ENCODE data around the gene PIGU.

PIGU gene

GRCh38 chr20:34574426-34574825 lies 102.5 kb downstream of the PIGU start:
- Histone ChIP-seq H3K4me3 (ENCODE audit: low read depth, low read length) (no peak overlapping the region), H3K36me3 (peaks cover 3% of the 10 kb centered on the region; the same call in 1 of the 2 replicates), H3K27me3 (ENCODE audit: insufficient read depth, low read depth, severe bottlenecking) (no peaks in the 10 kb centered on the region), H3K9me3 (ENCODE audit: severe bottlenecking) (no peaks in the 10 kb centered on the region), H3K27ac (no peak overlapping the region)
- no peak for TF ChIP-seq CTCF (IDR thresholded peaks at IDR 0.05; ENCODE audit: low read depth, low read length)
- no peak for DNase-seq

- TF ChIP-seq CTCF (IDR thresholded peaks at IDR 0.05; ENCODE audit: low read depth, low read length) = no peak
- H3K27ac ChIP-seq = no peak overlapping the region
- H3K4me3 ChIP-seq (ENCODE audit: low read depth, low read length) = no peak overlapping the region
- no peaks in the 10 kb centered on the region for H3K27me3 ChIP-seq (ENCODE audit: insufficient read depth, low read depth, severe bottlenecking)
- H3K9me3 ChIP-seq (ENCODE audit: severe bottlenecking) = no peaks in the 10 kb centered on the region
- DNase-seq = no peak
- peaks cover 3% of the 10 kb centered on the region; the same call in 1 of the 2 replicates for H3K36me3 ChIP-seq
Observed at GRCh38 chr20:34573541-34574300, 103.2 kb downstream of the PIGU start.

- H3K9me3 ChIP-seq (ENCODE audit: severe bottlenecking) = no peaks in the 10 kb centered on the region
- no peak for DNase-seq
- TF ChIP-seq CTCF (IDR thresholded peaks at IDR 0.05; ENCODE audit: low read depth, low read length) = no peak
- no peak overlapping the region for H3K27ac ChIP-seq
- no peaks in the 10 kb centered on the region for H3K27me3 ChIP-seq (ENCODE audit: insufficient read depth, low read depth, severe bottlenecking)
- H3K36me3 ChIP-seq = peaks cover 3% of the 10 kb centered on the region; the same call in 1 of the 2 replicates
- no peak overlapping the region for H3K4me3 ChIP-seq (ENCODE audit: low read depth, low read length)
Observed at GRCh38 chr20:34571753-34572152, 105.1 kb downstream of the PIGU start.

GRCh38 chr20:34570859-34571306 lies 106.0 kb downstream of the PIGU start:
- Histone ChIP-seq H3K27me3 (ENCODE audit: insufficient read depth, low read depth, severe bottlenecking) (no peaks in the 10 kb centered on the region), H3K27ac (no peak overlapping the region), H3K9me3 (ENCODE audit: severe bottlenecking) (no peaks in the 10 kb centered on the region), H3K4me3 (ENCODE audit: low read depth, low read length) (no peak overlapping the region), H3K36me3 (peaks cover 3% of the 10 kb centered on the region; the same call in 1 of the 2 replicates)
- no peak for TF ChIP-seq CTCF (IDR thresholded peaks at IDR 0.05; ENCODE audit: low read depth, low read length)
- no peak for DNase-seq

GRCh38 chr20:34569598-34569997 lies 107.3 kb downstream of the PIGU start:
- Histone ChIP-seq H3K4me3 (ENCODE audit: low read depth, low read length) (no peak overlapping the region), H3K36me3 (peaks cover 3% of the 10 kb centered on the region; the same call in 1 of the 2 replicates), H3K27ac (no peak overlapping the region), H3K9me3 (ENCODE audit: severe bottlenecking) (no peaks in the 10 kb centered on the region), H3K27me3 (ENCODE audit: insufficient read depth, low read depth, severe bottlenecking) (no peaks in the 10 kb centered on the region)
- DNase-seq = no peak
- no peak for TF ChIP-seq CTCF (IDR thresholded peaks at IDR 0.05; ENCODE audit: low read depth, low read length)
